ENCODE measurements around the gene PSMG4.
A peak's percentile ranks its signal among the peaks of the same experiment; 100 is the strongest.

PSMG4 gene

GRCh38 chr6:3259491-3259958 is 778 bp downstream of the PSMG4 start:
- H3K4me3 ChIP-seq (ENCODE audit: low read depth, low read length), result peak overlapping the region; percentile 70
- H3K27ac ChIP-seq, result peak overlapping the region; percentile 56
- DNase-seq, result peak; percentile 52
- TF ChIP-seq CTCF (IDR thresholded peaks at IDR 0.05; ENCODE audit: low read depth, low read length), result no peak
- H3K9me3 ChIP-seq (ENCODE audit: severe bottlenecking), result no peaks in the 10 kb centered on the region
- peaks cover 14% of the 10 kb centered on the region for H3K27me3 ChIP-seq (ENCODE audit: insufficient read depth, low read depth, severe bottlenecking)
- H3K36me3 ChIP-seq, result peaks cover 22% of the 10 kb centered on the region

GRCh38 chr6:3260296-3260695 is 1.5 kb downstream of the PSMG4 start:
- H3K4me3 ChIP-seq (ENCODE audit: low read depth, low read length), result no peak overlapping the region
- H3K27me3 ChIP-seq (ENCODE audit: insufficient read depth, low read depth, severe bottlenecking), result peaks cover 12% of the 10 kb centered on the region
- no peak for DNase-seq
- H3K9me3 ChIP-seq (ENCODE audit: severe bottlenecking), result no peaks in the 10 kb centered on the region
- no peak for TF ChIP-seq CTCF (IDR thresholded peaks at IDR 0.05; ENCODE audit: low read depth, low read length)
- H3K27ac ChIP-seq, result no peak overlapping the region
- H3K36me3 ChIP-seq, result peaks cover 25% of the 10 kb centered on the region

- DNase-seq, result no peak
- TF ChIP-seq CTCF (IDR thresholded peaks at IDR 0.05; ENCODE audit: low read depth, low read length), result no peak
- Histone ChIP-seq H3K27ac (no peak overlapping the region), H3K9me3 (ENCODE audit: severe bottlenecking) (no peaks in the 10 kb centered on the region), H3K4me3 (ENCODE audit: low read depth, low read length) (no peak overlapping the region), H3K36me3 (peaks cover 27% of the 10 kb centered on the region), H3K27me3 (ENCODE audit: insufficient read depth, low read depth, severe bottlenecking) (peaks cover 12% of the 10 kb centered on the region)
These were observed 2.2 kb downstream of the PSMG4 start for GRCh38 chr6:3260772-3261517.

- H3K27me3 ChIP-seq (ENCODE audit: insufficient read depth, low read depth, severe bottlenecking), result peaks cover 12% of the 10 kb centered on the region
- TF ChIP-seq CTCF (IDR thresholded peaks at IDR 0.05; ENCODE audit: low read depth, low read length), result no peak
- DNase-seq, result no peak
- H3K9me3 ChIP-seq (ENCODE audit: severe bottlenecking), result no peaks in the 10 kb centered on the region
- H3K36me3 ChIP-seq, result peaks cover 27% of the 10 kb centered on the region
- no peak overlapping the region for H3K4me3 ChIP-seq (ENCODE audit: low read depth, low read length)
- H3K27ac ChIP-seq, result no peak overlapping the region
These were observed 2.7 kb downstream of the PSMG4 start for GRCh38 chr6:3261518-3261820.

- Histone ChIP-seq H3K9me3 (ENCODE audit: severe bottlenecking) (no peaks in the 10 kb centered on the region), H3K4me3 (ENCODE audit: low read depth, low read length) (no peak overlapping the region), H3K36me3 (peaks cover 27% of the 10 kb centered on the region), H3K27me3 (ENCODE audit: insufficient read depth, low read depth, severe bottlenecking) (peaks cover 12% of the 10 kb centered on the region), H3K27ac (no peak overlapping the region)
- TF ChIP-seq CTCF (IDR thresholded peaks at IDR 0.05; ENCODE audit: low read depth, low read length), result no peak
- no peak for DNase-seq
These were observed 3.2 kb downstream of the PSMG4 start for GRCh38 chr6:3261921-3262320.

- Histone ChIP-seq H3K4me3 (ENCODE audit: low read depth, low read length) (no peak overlapping the region), H3K36me3 (peaks cover 30% of the 10 kb centered on the region), H3K27ac (no peak overlapping the region), H3K27me3 (ENCODE audit: insufficient read depth, low read depth, severe bottlenecking) (peaks cover 3% of the 10 kb centered on the region), H3K9me3 (ENCODE audit: severe bottlenecking) (no peaks in the 10 kb centered on the region)
- TF ChIP-seq CTCF (IDR thresholded peaks at IDR 0.05; ENCODE audit: low read depth, low read length), result no peak
- no peak for DNase-seq
These were observed 4.3 kb downstream of the PSMG4 start for GRCh38 chr6:3263096-3263495.
